Thyroid gland (tissue), 4 donors: ENCODE measurements around the gene CCND3.

Experiments
- POLR2A ChIP-seq, 2 donors: fragments of 450-650 bp; IDR thresholded peaks; one replicate each; pipeline ENCODE4 v1.6.1; 2017; ENCODE audit warnings: antibody characterized with exemption in 2 of 2, mild to moderate bottlenecking in 2 of 2, moderate library complexity in 1 of 2
- TF ChIP-seq, protein P1 (sequence below), 6 experiments: fragments of 200-600 bp in 3 of 6; fragments of 450-650 bp in 3 of 6; sonication (generic) in 3 of 6; IDR thresholded peaks; one replicate each; pipeline ENCODE4 v1.5.1; 2016 to 2019; ENCODE audit warnings: antibody characterized with exemption in 6 of 6, mild to moderate bottlenecking in 2 of 6, inconsistent platforms in 1 of 6, moderate library complexity in 1 of 6

DNA sequence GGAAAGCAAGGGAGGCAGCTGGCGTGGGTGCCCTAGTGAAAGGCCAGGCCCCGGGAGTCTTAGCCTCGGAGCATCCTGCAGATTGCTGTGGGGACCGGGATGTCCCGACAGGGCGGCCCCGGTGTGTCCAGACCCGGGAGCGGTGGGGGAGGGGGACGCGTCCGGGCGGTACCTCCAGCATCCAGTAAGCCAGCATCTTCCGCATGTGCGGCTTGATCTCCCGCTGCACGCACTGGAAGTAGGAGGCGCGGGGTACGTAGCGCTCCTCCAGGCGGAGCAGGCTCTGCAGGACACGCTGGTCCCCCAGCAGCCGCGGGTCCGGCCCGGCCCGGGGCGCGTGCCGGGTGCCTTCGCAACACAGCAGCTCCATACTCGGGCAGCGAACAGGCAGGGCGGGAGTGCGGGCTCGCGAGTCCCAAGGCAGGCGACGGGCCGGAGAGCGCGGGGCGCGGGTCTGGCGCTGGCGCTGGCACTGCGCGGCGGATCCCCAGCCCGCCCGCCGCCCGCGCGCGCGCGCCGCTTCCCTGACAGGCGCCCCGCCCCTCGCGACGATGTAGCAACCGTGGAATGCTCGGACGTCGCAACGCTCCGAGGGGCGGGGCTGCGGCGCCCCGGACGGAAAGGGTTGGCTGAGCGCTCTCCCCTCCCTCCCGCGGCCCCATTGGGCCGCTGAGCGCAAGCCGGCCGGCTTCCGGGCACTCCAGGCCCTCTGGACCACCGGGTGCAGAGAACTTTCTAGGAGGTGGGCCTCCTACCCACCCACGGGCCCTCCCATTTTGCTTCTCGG lies at the start of gene CCND3:
- TF ChIP-seq, protein P1, sequence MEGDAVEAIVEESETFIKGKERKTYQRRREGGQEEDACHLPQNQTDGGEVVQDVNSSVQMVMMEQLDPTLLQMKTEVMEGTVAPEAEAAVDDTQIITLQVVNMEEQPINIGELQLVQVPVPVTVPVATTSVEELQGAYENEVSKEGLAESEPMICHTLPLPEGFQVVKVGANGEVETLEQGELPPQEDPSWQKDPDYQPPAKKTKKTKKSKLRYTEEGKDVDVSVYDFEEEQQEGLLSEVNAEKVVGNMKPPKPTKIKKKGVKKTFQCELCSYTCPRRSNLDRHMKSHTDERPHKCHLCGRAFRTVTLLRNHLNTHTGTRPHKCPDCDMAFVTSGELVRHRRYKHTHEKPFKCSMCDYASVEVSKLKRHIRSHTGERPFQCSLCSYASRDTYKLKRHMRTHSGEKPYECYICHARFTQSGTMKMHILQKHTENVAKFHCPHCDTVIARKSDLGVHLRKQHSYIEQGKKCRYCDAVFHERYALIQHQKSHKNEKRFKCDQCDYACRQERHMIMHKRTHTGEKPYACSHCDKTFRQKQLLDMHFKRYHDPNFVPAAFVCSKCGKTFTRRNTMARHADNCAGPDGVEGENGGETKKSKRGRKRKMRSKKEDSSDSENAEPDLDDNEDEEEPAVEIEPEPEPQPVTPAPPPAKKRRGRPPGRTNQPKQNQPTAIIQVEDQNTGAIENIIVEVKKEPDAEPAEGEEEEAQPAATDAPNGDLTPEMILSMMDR (IDR thresholded peaks at IDR 0.05) = no peak
- peak in 1 of 2 donors; percentile 85 for TF ChIP-seq POLR2A (IDR thresholded peaks at IDR 0.05)
